Stimulated activated CD4-positive, alpha-beta T cell treated with anti-CD3 and anti-CD28 coated beads, Interleukin-2, amount 100 ng/mL, for 48 hours (primary cell): ENCODE data around the gene TRIM59.
"Not testable (repeated sequence)": the region's sequence is repeated elsewhere in the genome, so short reads cannot be mapped to it uniquely, and the experiment has no call there.

Experiments used
- DNase-seq, 2 donors: peaks; one replicate each; pipeline ENCODE4 v3.0.0-alpha.2; 2020

The TRIM59 gene

DNA sequence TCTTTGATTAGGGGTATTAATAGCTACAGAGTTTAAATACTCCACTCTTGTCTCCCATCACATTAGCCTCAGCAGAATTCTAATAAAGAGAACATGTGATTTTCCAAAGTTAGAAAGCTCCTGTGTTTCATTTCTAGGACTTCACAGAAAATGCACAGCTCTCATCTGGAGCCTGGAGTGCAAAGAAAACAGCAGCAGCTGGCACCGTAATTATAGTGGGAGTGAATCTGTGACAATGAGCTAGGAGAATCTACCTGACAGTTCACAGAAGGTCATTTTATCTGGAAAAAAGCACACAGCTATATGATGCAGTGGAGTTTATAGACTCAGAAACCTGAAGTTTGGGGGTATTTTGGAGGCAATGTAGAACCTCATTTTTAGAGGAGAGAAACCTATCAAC lies 5.4 kb upstream of the TRIM59 start:
- no peak for DNase-seq

DNA sequence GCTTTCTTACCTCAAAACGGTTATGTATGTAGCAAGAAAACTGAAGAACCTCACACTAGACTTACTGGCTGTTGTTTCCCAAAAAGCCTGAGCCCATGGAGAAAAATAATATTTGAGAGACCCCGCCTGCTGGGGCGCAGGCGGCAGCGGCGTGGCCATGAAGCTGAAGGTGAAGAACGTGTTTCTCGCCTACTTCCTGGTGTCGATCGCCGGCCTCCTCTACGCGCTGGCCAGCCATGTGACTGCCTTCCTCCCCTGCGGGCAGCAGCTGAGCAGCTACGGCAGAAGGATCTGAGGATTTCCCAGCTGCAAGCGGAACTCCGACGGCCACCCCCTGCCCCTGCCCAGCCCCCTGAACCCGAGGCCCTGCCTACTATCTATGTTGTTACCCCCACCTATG lies 2.7 kb upstream of the TRIM59 start:
- DNase-seq: not testable (repeated sequence)

DNA sequence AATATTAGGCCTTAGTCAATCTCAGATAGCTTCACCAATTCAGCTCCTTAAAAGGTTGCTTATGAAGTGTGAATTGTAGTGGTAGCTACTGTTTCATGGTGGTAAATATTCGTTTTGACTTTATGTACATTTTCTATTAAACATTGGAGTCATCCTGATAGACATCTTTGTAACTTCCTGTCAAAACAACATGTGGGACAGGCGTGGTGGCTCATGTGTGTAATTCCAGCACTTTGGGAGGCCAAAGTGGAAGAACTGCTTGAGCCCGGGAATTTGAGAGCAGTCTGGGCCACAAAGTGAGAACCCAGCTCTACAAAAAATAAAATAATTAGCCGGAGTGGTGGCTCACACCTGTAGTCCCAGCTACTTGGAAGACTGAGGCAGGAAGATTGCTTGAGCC lies 2.0 kb upstream of the TRIM59 start:
- no peak for DNase-seq

DNA sequence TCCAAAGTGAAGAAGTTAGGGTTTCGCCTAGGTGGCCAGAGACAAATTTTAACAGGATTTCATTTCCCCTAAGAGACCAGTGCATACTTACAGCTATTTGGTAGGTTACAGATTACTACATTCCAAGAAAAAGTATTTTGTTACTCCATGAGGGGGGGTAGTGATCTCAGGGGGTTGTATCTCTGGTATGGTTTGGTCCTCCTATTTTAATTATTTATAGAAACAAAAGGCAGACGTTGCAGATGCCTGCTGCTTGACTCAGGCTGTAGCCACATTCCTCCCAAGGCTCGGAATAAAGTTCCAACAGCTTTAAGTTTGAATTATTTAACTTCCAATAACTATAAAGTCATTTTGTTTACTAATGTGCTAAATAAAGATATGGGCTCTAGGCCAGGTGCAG lies 1.3 kb upstream of the TRIM59 start:
- DNase-seq: no peak

DNA sequence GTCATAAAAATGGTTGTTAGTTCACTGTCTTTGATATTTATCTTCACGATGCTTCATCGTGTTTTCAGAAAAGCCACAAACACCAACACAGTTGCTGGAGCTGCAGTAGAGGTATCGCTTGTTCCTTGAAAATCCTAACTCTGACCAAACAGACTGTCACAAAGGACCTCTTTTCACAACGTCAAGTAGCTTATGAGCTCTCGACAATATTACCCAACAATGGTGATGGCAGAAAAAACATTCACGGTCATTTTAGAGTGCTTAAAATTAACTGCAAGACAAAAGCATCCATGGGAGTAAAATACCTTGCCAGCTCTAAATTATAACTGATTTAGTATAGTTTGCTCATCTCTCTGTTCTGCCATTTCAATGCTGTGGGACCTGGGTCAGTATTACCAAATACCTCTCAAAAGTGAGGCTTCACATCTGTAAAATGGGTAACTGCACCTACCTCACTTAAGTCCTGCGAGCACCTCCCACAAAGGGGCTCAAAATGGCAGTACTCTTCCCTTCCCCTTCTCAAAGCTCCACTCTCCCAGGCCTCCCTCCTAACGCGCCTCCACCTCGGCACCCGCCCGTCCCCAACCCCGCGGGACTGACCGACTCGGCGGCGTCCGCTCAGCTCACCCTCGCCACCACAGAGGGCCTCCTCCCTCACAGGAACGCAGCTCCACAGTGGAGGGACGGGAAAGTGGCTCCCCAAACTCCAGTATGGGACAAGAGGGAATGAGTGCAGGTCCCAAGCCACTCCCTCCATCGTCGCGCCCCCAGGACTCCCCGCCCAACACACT lies 546 bp downstream of the TRIM59 start:
- DNase-seq: no peak

DNA sequence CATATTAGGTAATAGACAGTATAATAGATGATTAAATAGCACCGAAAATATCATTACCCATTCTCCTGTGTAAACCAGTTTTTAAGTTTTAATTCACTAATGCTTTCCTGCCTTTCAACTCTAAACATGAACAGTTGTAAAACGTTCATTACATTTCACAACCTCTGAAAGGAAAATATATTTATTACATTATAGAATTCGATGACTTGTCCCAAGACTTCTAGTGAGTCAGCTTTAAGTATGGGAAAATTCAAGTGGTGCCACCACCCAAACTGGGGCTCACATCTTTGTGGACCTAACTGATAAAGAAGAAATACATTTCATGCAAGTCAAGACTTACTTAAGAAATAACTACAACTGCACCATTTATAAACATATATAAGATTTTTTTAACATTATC lies 2.0 kb downstream of the TRIM59 start:
- no peak for DNase-seq

DNA sequence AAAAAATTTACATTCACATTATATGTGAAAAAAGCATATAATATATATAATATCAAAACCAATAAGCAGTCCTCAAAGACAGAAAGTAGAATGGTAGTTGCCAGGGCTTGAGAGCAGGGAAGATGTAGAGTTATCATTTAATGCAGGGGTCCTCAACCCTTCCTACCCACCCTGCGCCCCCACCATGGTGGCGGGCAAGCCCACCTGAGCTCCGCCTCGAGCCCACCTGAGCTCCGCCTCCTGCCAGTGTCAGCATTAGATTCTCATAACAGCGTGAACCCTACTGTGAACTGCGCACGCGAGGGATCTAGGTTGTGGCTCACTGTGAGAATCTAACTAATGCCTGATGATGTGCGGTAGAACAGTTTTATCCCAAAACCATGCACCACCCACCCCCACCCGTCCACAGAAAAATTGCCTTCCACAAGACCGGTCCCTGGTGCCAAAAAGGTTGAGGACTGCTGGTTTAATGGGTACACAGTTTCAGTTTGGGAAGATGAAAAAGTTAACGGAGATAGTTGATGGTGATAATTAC lies 3.0 kb downstream of the TRIM59 start:
- no peak for DNase-seq

DNA sequence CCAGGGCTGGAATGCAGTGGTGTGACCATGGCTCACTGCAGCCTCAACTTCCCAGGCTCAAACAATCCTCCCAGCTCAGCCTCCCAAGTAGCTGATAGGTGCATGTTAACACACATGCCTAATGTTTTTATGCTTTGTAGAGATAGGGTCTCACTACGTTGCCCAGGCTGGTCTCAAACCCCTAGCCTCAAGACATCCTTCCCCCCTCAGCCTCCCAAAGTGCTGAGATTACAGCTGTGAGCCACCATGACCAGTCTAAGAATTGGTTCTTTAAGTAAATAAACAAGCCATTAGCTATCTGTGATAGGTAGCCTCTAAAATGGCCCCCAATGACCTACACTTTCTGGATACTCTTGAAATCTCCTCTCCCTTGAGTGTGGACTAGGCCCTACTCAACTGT lies 3.7 kb downstream of the TRIM59 start:
- no peak for DNase-seq

DNA sequence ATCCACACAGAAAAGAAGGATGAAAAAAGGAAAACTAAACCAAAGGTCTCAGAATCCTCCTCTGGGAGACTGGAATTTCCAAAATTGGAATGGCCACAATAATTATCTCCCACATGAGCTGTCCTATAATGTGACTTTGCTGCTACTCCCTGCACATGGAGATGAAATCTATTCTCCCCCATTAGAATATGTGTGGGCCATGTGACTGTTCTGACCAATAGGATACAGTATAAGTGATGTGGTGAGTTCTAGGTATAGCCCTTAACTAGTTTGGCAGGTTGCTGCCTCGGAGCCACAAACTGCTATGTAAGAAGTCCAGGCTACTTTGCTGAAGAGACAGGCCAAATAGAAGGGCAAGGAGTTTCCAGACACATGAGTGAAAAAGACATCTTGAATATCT lies 5.2 kb downstream of the TRIM59 start:
- DNase-seq: no peak

DNA sequence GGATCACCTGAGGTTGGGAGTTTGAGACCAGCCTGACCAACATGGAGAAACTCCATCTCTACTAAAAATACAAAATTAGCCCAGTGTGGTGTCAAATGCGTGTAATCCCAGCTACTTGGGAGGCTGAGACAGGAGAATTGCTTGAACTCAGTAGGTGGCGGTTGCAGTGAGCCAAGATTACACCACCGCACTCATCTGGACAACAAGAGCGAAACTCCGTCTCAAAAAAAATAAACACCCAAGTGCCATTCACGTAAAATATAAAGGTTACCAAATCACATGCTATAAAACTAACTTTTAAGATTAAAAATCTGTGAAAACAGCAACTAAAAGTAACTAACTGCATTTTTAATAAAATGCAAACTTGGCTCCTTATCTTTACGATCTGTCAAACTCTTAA lies 8.9 kb downstream of the TRIM59 start:
- no peak for DNase-seq

DNA sequence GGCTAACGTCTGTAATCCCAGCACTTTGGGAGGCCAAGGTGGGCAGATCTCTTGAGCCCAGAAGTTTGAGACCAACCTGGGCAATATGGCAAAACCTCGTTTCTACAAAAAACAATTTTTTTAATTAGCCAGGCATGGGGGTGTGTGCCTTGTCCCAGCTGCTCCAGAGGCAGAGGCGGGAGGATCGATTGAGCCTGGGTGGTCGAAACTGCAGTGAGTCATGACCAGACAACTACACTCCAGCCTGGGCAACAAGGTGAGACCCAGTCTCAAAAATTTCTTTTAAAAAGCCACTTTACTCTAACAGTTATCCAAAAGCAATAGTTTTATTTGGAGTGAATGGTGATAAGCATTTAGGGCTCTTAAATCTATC lies 12.5 kb downstream of the TRIM59 start:
- no peak for DNase-seq

DNA sequence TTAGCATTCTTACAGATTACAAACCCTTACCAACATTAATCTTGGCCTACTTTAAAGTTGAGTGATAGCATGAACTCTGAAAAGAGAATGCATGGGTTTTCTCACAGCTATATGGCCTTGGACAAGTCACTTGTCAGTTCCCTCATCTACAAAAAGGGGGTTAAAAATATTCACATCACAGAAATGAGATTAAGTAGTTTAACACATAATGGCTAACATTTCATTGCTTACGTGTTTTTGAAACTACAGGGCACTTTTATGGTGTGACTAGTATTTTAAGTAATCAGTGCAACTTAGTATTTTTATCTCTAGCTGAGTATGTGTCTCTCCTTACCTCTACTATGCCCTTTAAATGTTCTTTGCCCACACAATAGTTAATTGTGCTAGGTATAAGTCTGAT lies 13.8 kb downstream of the TRIM59 start:
- DNase-seq: no peak

DNA sequence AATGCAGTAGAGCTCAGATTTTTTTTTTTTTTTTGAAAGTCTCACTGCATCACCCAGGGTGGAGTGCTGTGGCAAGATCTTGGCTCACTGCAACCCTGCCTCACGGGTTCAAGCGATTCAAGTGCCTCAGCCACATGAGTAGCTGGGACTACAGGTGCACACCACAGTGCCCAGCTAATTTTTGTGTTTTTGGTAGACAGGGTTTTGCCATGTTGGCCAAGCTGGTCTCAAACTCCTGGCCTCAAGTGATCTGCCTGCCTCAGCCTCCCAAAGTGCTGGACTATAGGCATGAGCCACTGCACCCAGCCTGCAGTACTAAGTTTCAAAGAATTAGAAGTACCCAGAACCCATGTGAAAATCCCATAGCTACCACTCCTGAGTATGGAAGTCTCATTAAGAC lies 14.5 kb downstream of the TRIM59 start:
- no peak for DNase-seq

DNA sequence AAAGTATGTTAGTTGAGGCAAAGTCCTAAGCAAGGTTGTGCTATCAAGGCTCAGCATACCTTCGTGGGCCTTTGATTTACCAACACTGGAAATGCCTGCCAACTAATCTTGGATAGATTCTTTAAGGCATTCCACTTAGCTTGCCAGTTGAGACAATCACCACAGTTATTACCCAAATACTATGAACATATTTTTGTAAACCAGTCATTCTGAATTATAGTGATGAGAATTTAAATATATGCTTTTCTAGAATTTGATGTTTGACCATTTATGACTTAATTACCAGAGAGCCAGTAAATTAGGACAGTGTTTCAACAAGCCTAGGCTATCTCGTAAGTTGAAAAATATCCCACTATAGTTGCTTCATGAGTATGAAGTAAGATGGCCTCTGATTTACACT lies 15.5 kb downstream of the TRIM59 start:
- DNase-seq: no peak

DNA sequence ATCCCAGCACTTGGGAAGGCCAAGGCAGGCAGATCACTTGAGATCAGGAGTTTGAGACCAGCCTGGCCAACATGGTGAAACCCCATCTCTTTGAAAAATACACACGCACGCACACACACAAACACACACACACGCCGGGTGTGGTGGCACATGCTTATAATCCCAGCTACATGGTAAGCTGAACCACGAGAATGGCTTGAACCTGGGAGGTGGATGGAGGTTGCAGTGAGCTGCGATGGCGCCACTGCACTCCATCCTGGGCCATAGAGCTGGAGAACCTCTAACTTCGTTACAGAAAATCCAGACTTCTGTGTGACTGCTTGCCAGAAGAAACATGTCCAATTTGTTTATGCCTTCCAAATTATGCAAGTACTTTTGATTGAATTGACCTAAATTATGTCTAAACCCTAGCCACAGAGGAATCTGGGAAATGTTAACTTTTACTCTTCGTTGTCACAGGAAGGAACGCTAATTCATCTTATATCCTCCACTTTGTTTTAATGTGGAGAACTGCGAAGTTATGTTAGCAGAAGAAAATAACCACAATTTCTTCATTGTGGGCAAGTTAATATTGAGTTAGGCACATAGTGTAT lies 21.7 kb downstream of the TRIM59 start:
- DNase-seq: no peak

DNA sequence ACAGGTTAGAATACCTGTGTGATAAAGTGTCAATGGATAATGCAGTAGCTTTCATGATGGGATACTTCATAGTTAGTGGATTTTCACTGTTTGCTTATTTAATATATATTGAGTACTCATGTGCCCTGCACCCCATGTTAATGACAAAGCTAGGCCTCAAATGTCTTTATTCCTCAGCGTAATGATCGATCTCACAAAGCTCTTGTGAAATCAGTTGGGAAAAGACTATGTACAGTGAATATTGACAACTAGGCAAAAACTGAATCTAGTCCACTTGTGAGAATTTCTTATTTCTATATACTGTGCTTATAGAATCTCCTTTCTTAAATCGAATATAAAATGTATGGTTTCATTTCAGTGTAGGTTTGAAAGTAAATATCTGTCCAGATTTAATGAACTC lies 32.3 kb downstream of the TRIM59 start:
- DNase-seq: no peak

DNA sequence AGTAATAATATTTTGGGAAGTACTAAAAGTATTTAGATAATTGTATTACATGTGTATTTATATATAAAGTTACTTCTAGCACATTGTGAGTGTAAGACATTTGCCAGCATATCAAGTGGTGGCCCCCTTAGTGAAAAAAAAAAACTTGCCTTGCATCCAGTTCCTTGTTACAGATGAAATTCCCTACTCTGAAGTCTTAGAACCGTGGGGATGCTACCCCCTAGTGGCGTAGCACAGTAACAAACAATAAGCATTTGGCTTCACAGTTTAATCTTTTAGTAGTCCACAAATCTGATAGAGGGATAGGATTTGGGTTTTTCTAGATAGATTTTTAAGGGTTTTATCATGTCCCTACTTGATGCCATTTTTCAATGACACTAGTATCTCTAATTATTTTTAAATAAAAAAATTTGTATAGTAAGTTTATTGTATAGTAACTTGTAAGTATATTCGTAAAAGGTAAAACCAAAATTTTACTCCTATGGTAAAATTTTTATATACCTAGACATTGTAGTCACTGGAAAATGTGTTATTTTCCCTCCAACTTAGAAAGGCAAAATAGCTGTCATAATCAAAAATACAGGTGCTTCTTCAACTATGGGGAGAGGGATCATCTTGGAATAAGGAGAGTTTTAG lies 35.9 kb downstream of the TRIM59 start:
- DNase-seq: peak; percentile 49 to 58

DNA sequence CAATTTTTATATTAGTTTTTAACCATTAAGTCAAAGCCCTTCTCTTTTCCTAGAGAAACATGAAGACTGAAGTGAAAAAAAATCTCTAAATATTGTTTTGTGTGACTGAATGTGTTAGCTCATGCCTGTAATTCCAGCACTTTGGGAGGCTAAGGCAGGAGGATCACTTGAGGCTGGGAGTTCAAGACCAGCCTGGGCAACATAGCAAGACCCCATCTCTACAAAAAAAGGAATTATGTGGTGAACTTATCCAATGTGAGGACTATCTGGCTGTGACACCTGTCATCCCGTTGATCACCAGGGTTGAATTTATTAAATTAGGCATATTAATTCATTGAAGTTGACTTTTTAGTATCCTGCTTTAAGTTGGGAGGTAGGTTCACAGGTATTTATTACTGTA lies 37.1 kb downstream of the TRIM59 start:
- DNase-seq: no peak

DNA sequence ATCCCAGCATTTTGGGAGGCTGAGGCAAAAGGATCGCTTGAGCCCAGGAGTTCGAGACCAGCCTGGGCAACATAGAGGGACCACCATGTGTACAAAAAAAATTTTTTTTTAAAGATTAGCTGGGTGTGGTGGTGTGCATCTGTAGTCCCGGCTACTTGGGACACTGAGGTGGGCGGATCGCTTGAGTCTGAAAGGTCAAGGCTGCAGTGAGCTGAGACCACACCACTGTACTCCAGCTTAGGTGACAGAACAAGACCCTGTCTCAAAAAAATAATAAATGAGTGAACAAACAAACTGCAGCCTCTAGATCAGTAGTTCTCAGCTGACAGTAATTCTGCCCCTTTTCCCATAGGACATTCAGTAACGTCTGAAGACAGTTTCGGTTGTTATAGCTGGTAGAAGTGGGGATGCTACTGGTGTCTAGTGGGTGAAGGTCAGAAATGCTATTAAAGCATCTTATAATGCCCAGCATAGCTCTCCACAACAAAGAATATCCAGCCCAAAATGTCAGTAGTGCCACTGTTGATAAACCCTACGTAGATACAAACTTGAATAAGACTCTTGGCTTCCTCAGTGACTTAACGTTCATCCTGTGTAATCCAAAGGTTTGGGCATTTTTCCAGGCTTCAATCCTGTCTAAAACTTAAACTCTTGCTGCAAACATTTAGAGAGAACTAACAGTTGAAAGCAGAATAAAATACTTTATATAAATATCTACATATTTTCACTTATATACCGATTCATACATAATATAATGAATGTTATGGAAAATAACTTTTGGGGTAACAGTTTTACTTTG lies 39.6 kb downstream of the TRIM59 start:
- DNase-seq: no peak

DNA sequence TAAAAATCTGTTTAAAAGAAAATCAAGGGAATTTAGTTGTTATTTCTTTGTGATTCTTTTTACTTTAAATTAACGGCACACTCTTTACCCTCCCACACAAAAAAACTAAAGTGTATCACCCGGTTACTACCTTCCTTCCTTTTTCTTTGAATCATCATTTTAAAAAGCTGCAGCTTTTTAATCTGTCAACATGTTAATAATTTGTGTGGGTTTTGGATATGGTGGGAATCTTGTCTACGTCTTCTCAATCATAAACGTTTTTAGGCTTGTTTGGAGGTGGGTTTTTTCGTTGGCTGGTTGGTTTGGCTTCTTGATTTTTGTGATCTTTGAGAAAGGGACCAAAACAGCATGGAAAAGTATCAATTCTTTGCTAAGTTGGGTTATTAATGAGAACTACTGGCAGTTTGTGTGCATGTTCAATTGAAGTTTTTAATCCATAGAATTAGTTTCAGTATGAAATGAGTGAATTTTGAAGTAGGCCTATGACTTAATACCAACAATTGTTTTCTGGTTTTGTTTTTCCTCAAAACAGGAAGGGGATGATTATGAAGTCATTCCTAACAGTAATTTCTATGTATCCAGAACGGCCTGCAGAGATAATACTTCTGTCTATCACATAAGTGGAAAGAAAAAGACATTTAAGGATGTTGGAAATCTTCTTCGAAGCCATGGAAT lies 45.7 kb downstream of the TRIM59 start:
- no peak for DNase-seq

DNA sequence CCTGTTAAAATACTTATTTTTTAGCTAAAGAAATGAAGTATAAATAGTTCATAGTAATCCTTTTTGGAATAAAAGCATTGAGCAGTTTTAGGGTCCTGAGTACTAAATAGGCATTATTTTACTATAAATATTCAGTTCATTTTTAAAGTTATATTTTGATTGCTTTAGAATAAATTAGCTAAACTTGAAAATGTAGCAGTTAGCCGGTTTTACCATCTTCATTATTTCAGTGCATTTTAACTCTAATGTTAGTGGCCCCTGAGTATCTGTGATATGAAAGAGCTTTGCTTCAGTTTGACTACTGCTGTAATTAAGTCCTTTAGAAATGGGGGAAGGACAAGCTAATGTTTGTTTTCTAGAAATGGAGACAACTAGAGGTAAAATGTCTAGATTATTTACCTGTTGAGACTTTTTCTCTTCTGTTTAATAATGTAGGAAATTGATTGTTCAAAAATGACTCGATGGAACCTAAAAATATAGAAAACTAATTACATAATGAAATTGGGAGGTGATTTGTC lies 46.5 kb downstream of the TRIM59 start:
- no peak for DNase-seq

DNA sequence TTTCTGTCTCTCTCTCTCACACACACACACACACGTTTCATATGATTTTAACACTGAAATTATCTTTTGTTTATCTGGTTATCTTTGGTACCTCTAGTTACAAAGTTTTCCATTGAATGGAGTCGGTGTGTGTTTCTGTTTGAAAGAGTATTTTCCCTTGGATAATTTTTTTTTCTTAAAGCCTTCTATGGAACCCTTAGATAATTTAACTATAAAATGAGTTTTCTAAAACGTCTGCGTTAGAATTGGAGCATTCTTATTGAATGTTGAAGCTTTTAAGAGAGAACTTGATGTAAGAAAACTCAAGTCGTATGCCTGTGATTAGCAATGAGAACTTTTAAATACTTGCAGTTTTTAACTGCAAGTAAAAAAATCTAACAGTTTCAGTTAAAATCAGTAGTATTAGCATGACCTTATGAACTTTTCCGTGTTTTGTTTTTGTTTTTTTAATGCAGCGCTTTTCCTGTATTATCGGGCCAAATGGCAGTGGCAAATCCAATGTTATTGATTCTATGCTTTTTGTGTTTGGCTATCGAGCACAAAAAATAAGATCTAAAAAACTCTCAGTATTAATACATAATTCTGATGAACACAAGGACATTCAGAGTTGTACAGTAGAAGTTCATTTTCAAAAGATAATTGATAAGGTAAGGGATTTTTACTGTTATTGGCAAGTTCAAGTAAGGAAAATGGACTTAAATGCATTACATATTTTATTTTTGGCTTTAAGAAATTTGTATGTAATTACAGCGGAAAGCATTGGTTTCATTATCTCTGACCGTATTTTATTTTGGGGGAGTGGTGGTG lies 47.2 kb downstream of the TRIM59 start:
- no peak for DNase-seq
